Suprapubic skin (tissue), 4 donors: ENCODE measurements around the gene CHSY1. TPM values are rescaled to one million over a fixed set of nuclear protein-coding genes. Genes with fewer than 3 reads are reported as not detected.

ENCODE experiments used
- DNase-seq, 2 donors: peaks; one replicate each; pipeline ENCODE4 v3.0.0-alpha.2; 2019; ENCODE audit warnings: low spot score in 2 of 2
- H3K27ac ChIP-seq: fragments of 200-600 bp; sonication (generic); one replicate; pipeline ENCODE4 v1.5.1; 2019
- H3K27me3 ChIP-seq: fragments of 200-600 bp; sonication (generic); one replicate; pipeline ENCODE4 v1.5.1; 2019
- H3K36me3 ChIP-seq: fragments of 200-600 bp; sonication (generic); one replicate; pipeline ENCODE4 v1.5.1; 2019
- H3K4me1 ChIP-seq: fragments of 200-600 bp; sonication (generic); one replicate; pipeline ENCODE4 v1.5.1; 2019
- H3K4me3 ChIP-seq: fragments of 200-600 bp; sonication (generic); one replicate; pipeline ENCODE4 v1.5.1; 2019; ENCODE audit warnings: mild to moderate bottlenecking
- H3K9me3 ChIP-seq: fragments of 200-600 bp; sonication (generic); one replicate; pipeline ENCODE4 v1.5.1; 2019
- EP300 ChIP-seq: sonication (generic); formaldehyde crosslinking; IDR thresholded peaks from one replicate; pipeline ENCODE4 v1.6.1; 2017; ENCODE audit warnings: antibody characterized with exemption
- POLR2A ChIP-seq, 2 donors: fragments of 450-650 bp; IDR thresholded peaks; one replicate each; pipeline ENCODE4 v1.6.1; 2017; ENCODE audit warnings: antibody characterized with exemption in 2 of 2, mild to moderate bottlenecking in 2 of 2, moderate library complexity in 2 of 2
- POLR2AphosphoS5 ChIP-seq, 3 donors: sonication (generic); formaldehyde crosslinking; IDR thresholded peaks; one replicate each; pipeline ENCODE4 v1.6.1; 2017; ENCODE audit warnings: antibody characterized with exemption in 3 of 3
- WGBS: methylation state at CpG from one replicate; pipeline ENCODE4 v1.1.5; 2018; 5-methylcytosine and 5-hydroxymethylcytosine counted together
- total RNA-seq, 4 donors: library from RNA; depleted of rRNA; stranded (reverse); fragments of >200 nt; gene quantifications; one replicate each; pipeline ENCODE4 v1.1.0, GENCODE V29; 2016
- TF ChIP-seq, protein P1 (sequence below), 2 donors: fragments of 200-600 bp in 1 of 2; fragments of 450-650 bp in 1 of 2; sonication (generic) in 1 of 2; IDR thresholded peaks; one replicate each; pipeline ENCODE4 v1.5.1; 2016 to 2019; ENCODE audit warnings: antibody characterized with exemption in 2 of 2, mild to moderate bottlenecking in 1 of 2, moderate library complexity in 1 of 2

Gene CHSY1
- total RNA-seq, 4 donors from 2014 or later = 29.7 to 39.6 (median 30.5) TPM

DNA sequence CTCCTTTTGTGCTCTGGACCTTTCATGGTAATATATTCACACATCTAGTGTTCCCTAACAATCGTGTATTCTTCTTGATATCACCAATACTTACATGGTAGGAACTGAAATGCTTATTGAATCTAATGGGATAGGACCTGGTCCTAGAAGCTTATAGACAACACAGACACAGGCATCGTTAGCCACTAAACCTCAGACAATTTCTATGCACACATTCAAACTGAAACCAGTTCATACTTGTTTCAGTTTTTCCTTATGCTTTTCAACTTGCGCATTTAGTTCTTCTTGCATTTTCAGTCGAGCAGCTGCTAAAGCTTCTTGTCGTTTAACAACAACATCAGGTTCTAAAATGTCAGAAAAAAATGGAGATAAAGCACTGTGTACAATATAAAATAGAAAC is 23.2 kb upstream of the CHSY1 start:
- Histone ChIP-seq H3K27ac (no peak overlapping the region), H3K27me3 (no peaks in the 10 kb centered on the region), H3K4me3 (no peak overlapping the region), H3K9me3 (no peaks in the 10 kb centered on the region), H3K4me1 (peaks cover 20% of the 10 kb centered on the region), H3K36me3 (peaks cover 57% of the 10 kb centered on the region)
- no peak for DNase-seq
- 81% methylated on average over 5 of the region's 5 CpGs for WGBS
- no peak for TF ChIP-seq POLR2AphosphoS5 (IDR thresholded peaks at IDR 0.05)
- TF ChIP-seq EP300 = no peak
- no peak for TF ChIP-seq POLR2A (IDR thresholded peaks at IDR 0.05)
- TF ChIP-seq, protein P1, sequence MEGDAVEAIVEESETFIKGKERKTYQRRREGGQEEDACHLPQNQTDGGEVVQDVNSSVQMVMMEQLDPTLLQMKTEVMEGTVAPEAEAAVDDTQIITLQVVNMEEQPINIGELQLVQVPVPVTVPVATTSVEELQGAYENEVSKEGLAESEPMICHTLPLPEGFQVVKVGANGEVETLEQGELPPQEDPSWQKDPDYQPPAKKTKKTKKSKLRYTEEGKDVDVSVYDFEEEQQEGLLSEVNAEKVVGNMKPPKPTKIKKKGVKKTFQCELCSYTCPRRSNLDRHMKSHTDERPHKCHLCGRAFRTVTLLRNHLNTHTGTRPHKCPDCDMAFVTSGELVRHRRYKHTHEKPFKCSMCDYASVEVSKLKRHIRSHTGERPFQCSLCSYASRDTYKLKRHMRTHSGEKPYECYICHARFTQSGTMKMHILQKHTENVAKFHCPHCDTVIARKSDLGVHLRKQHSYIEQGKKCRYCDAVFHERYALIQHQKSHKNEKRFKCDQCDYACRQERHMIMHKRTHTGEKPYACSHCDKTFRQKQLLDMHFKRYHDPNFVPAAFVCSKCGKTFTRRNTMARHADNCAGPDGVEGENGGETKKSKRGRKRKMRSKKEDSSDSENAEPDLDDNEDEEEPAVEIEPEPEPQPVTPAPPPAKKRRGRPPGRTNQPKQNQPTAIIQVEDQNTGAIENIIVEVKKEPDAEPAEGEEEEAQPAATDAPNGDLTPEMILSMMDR (IDR thresholded peaks at IDR 0.05) = no peak

DNA sequence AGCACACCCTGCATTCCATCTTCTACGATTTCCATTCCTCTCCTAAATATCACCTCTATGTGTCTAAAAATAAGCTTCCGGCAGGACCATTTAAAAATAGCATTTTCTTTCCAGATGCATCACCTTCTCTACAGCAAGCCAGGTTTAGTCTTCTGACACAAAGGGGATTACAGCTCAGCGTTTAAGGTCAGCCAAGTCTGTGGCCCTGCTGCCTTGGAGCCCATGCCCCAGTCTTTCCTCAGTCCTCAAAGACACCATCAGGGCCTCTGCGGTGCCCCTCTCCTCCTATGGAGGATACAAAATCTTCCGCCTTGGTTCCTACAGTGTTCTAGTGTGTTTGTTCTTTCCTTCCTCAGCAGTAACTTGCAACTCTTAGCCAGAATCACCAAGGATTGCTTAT is 21.7 kb upstream of the CHSY1 start:
- peaks cover 66% of the 10 kb centered on the region for H3K36me3 ChIP-seq
- H3K4me1 ChIP-seq = peaks cover 20% of the 10 kb centered on the region
- no peak overlapping the region for H3K27ac ChIP-seq
- 76% methylated on average over 5 of the region's 5 CpGs for WGBS
- H3K4me3 ChIP-seq = no peak overlapping the region
- TF ChIP-seq POLR2AphosphoS5 (IDR thresholded peaks at IDR 0.05) (no peak), POLR2A (IDR thresholded peaks at IDR 0.05) (no peak), EP300 (no peak)
- TF ChIP-seq, protein P1 (IDR thresholded peaks at IDR 0.05) = no peak
- H3K9me3 ChIP-seq = no peaks in the 10 kb centered on the region
- DNase-seq = no peak
- no peaks in the 10 kb centered on the region for H3K27me3 ChIP-seq

GRCh38 chr15:101272584-101272983 is 20.7 kb upstream of the CHSY1 start:
- WGBS = 90% methylated on average over 9 of the region's 9 CpGs
- no peak for TF ChIP-seq EP300
- TF ChIP-seq POLR2AphosphoS5 (IDR thresholded peaks at IDR 0.05) = no peak
- TF ChIP-seq POLR2A (IDR thresholded peaks at IDR 0.05) = no peak
- TF ChIP-seq, protein P1 (IDR thresholded peaks at IDR 0.05) = no peak
- DNase-seq = no peak

GRCh38 chr15:101269479-101270223 is 17.8 kb upstream of the CHSY1 start:
- Histone ChIP-seq H3K27ac (no peak overlapping the region), H3K27me3 (no peaks in the 10 kb centered on the region), H3K9me3 (no peaks in the 10 kb centered on the region), H3K4me1 (peaks cover 20% of the 10 kb centered on the region), H3K36me3 (peaks cover 57% of the 10 kb centered on the region), H3K4me3 (no peak overlapping the region)
- no peak for DNase-seq
- no peak for TF ChIP-seq POLR2AphosphoS5 (IDR thresholded peaks at IDR 0.05)
- TF ChIP-seq, protein P1 (IDR thresholded peaks at IDR 0.05) = peak in 1 of 2 donors; percentile 31
- WGBS = 83% methylated on average over 16 of the region's 16 CpGs

More at GRCh38 chr15:101272584-101272983, 20.7 kb upstream of the CHSY1 start:
- Histone ChIP-seq H3K27ac (no peak overlapping the region), H3K4me3 (no peak overlapping the region), H3K27me3 (no peaks in the 10 kb centered on the region), H3K9me3 (no peaks in the 10 kb centered on the region), H3K4me1 (peaks cover 17% of the 10 kb centered on the region), H3K36me3 (peaks cover 66% of the 10 kb centered on the region)

DNA sequence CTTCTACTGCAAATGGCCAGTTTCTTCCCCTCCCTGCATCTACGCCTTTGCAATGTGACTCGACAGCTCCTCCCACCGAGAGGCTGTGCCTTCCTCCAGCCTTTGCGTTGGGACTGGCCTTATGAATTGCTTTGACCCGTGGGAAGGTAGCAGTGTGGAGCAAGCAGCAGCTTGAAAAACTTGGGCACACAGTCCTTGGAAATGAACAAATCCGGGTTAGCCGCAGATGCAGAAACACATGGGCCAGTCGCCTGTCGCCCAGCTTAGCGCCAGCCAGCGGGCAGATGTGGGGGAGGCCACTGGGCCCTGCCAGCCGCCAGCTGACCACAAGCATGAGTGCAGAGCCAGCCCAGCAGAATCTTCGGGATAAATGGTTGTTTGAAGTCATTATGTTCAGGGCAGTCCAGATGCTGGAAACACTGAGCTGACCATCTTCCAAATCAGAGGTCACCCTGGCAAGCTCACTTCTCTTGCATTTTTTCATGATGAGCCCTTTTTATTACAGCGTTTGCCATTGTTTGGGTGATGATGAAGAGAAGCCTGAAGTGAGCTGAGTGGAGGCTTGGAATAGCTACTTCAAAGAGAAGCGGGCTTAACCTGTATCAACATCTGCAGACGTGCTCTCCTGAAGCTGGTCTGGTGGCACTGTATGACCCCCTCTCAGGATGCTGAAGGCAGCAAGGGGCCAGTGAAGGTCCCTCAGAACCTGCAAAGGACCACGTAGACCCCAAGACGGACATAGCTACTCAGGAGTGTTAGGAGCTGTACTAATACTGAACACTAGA is 15.7 kb upstream of the CHSY1 start:
- Histone ChIP-seq H3K27me3 (no peaks in the 10 kb centered on the region), H3K27ac (peak overlapping the region; percentile 54), H3K36me3 (peaks cover 36% of the 10 kb centered on the region), H3K9me3 (no peaks in the 10 kb centered on the region), H3K4me3 (no peak overlapping the region), H3K4me1 (peaks cover 20% of the 10 kb centered on the region)
- TF ChIP-seq EP300 = no peak
- TF ChIP-seq, protein P1 (IDR thresholded peaks at IDR 0.05) = no peak
- TF ChIP-seq POLR2A (IDR thresholded peaks at IDR 0.05) = no peak
- TF ChIP-seq POLR2AphosphoS5 (IDR thresholded peaks at IDR 0.05) = no peak
- WGBS = 48% methylated on average over 11 of the region's 18 CpGs
- DNase-seq = no peak
